OCI-LY1 (cell line): ENCODE results near the gene STAG2.

Experiments
- H2AFZ ChIP-seq: fragments of 200-600 bp; sonication (generic), shearing (Covaris generic); 2 replicates; pipeline ENCODE4 v1.6.0; 2014; ENCODE audit warnings: antibody characterized with exemption, mild to moderate bottlenecking, low read length
- H3F3A ChIP-seq: fragments of 200-600 bp; sonication (generic), shearing (Covaris generic); 2 replicates; pipeline ENCODE4 v1.6.0; 2014; ENCODE audit warnings: mild to moderate bottlenecking, antibody characterized with exemption, low read length, moderate library complexity; ENCODE audit not compliant: insufficient read depth
- H3K27ac ChIP-seq: fragments of 200-600 bp; sonication (generic); 2 replicates; pipeline ENCODE4 v1.5.1; 2014; ENCODE audit warnings: low read length, mixed run types, mild to moderate bottlenecking, low read depth; ENCODE audit not compliant: poor library complexity, severe bottlenecking
- H3K27me3 ChIP-seq: fragments of 200-600 bp; sonication (generic); 2 replicates; pipeline ENCODE4 v1.6.0; 2014; ENCODE audit warnings: antibody characterized with exemption, mild to moderate bottlenecking, low read length, moderate library complexity; ENCODE audit not compliant: insufficient read depth
- H3K36me3 ChIP-seq: fragments of 200-600 bp; sonication (generic); 2 replicates; pipeline ENCODE4 v1.6.1; 2014; ENCODE audit warnings: mild to moderate bottlenecking, antibody characterized with exemption, low read length, moderate library complexity, mixed read lengths; ENCODE audit not compliant: insufficient read depth
- H3K4me1 ChIP-seq: fragments of 200-600 bp; sonication (generic); 2 replicates; pipeline ENCODE4 v1.5.1; 2014; ENCODE audit warnings: mild to moderate bottlenecking, low read length, moderate library complexity; ENCODE audit not compliant: insufficient read depth, severe bottlenecking
- H3K4me2 ChIP-seq: fragments of 200-600 bp; sonication (generic), shearing (Covaris generic); 2 replicates; pipeline ENCODE4 v1.6.1; 2014; ENCODE audit warnings: low read length
- H3K4me3 ChIP-seq: fragments of 200-600 bp; sonication (generic); 2 replicates; pipeline ENCODE4 v1.5.1; 2014; ENCODE audit warnings: low read length, low read depth, mild to moderate bottlenecking, mixed read lengths; ENCODE audit not compliant: poor library complexity, severe bottlenecking
- H3K79me2 ChIP-seq: fragments of 200-600 bp; shearing (Covaris generic); 2 replicates; pipeline ENCODE4 v1.6.1; 2016; ENCODE audit warnings: mixed run types, low read length, mixed read lengths; ENCODE audit not compliant: insufficient read depth
- H3K9ac ChIP-seq: fragments of 200-600 bp; sonication (generic), shearing (Covaris generic); 2 replicates; pipeline ENCODE4 v1.6.1; 2014; ENCODE audit warnings: mild to moderate bottlenecking, low read length, mixed read lengths
- H3K9me2 ChIP-seq: fragments of 200-600 bp; sonication (generic), shearing (Covaris generic); 2 replicates; pipeline ENCODE4 v1.6.1; 2014; ENCODE audit warnings: low read depth, mild to moderate bottlenecking, low read length, mixed read lengths
- H3K9me3 ChIP-seq: fragments of 200-600 bp; shearing (Covaris generic); 2 replicates; pipeline ENCODE4 v1.6.1; 2014; ENCODE audit warnings: low read length, mixed read lengths
- H4K20me1 ChIP-seq: fragments of 200-600 bp; sonication (generic), shearing (Covaris generic); 2 replicates; pipeline ENCODE4 v1.6.0; 2016; ENCODE audit warnings: mild to moderate bottlenecking, low read length; ENCODE audit not compliant: insufficient read depth
- CTCF ChIP-seq: fragments of 200-600 bp; sonication (generic), shearing (Covaris generic); IDR thresholded peaks from 2 replicates; pipeline ENCODE4 v1.5.1; 2017; ENCODE audit warnings: mild to moderate bottlenecking, antibody characterized with exemption, low read length, moderate library complexity, mixed read lengths
- EZH2 ChIP-seq: fragments of 200-600 bp; sonication (generic), shearing (Covaris generic); IDR thresholded peaks from 2 replicates; pipeline ENCODE4 v1.8.0; 2017; ENCODE audit warnings: borderline replicate concordance, mixed run types, mild to moderate bottlenecking, antibody characterized with exemption, low read length, moderate library complexity, mixed read lengths

The STAG2 gene

GRCh38 chrX:124085063-124085462 is 123.6 kb downstream of the STAG2 start:
- Histone ChIP-seq H3K27ac (no peak overlapping the region), H3K4me2 (no peak overlapping the region), H3K4me3 (no peak overlapping the region), H3K9ac (no peak overlapping the region), H3K9me3 (no peaks in the 10 kb centered on the region), H3K9me2 (no peaks in the 10 kb centered on the region), H3K4me1 (no peaks in the 10 kb centered on the region), H3K27me3 (no peaks in the 10 kb centered on the region), H3F3A (no peaks in the 10 kb centered on the region), H4K20me1 (no peaks in the 10 kb centered on the region), H3K36me3 (peaks cover 79% of the 10 kb centered on the region), H3K79me2 (no peaks in the 10 kb centered on the region), H2AFZ (no peak overlapping the region)
- TF ChIP-seq CTCF = no peak
- TF ChIP-seq EZH2 = no peak

- H4K20me1 ChIP-seq = no peaks in the 10 kb centered on the region
- H3K4me3 ChIP-seq = no peak overlapping the region
- H3K36me3 ChIP-seq = peaks cover 80% of the 10 kb centered on the region
- H3K4me2 ChIP-seq = no peak overlapping the region
- TF ChIP-seq EZH2 (no peak), CTCF (no peak)
- H3F3A ChIP-seq = no peaks in the 10 kb centered on the region
- no peak overlapping the region for H2AFZ ChIP-seq
- no peak overlapping the region for H3K9ac ChIP-seq
- H3K9me3 ChIP-seq = no peaks in the 10 kb centered on the region
- no peaks in the 10 kb centered on the region for H3K79me2 ChIP-seq
- no peaks in the 10 kb centered on the region for H3K4me1 ChIP-seq
- H3K27me3 ChIP-seq = no peaks in the 10 kb centered on the region
- no peaks in the 10 kb centered on the region for H3K9me2 ChIP-seq
- H3K27ac ChIP-seq = no peak overlapping the region
Observed at GRCh38 chrX:124086411-124086810, 124.9 kb downstream of the STAG2 start.

- no peaks in the 10 kb centered on the region for H3K9me2 ChIP-seq
- H2AFZ ChIP-seq = no peak overlapping the region
- no peak overlapping the region for H3K4me2 ChIP-seq
- no peaks in the 10 kb centered on the region for H4K20me1 ChIP-seq
- peaks cover 83% of the 10 kb centered on the region for H3K36me3 ChIP-seq
- no peak overlapping the region for H3K9ac ChIP-seq
- H3F3A ChIP-seq = no peaks in the 10 kb centered on the region
- no peaks in the 10 kb centered on the region for H3K79me2 ChIP-seq
- no peaks in the 10 kb centered on the region for H3K27me3 ChIP-seq
- H3K27ac ChIP-seq = no peak overlapping the region
- no peaks in the 10 kb centered on the region for H3K4me1 ChIP-seq
- no peaks in the 10 kb centered on the region for H3K9me3 ChIP-seq
- no peak for TF ChIP-seq EZH2
- no peak for TF ChIP-seq CTCF
- no peak overlapping the region for H3K4me3 ChIP-seq
Observed at GRCh38 chrX:124087000-124087746, 125.7 kb downstream of the STAG2 start.
